Subcutaneous adipose tissue (tissue), 4 donors: ENCODE measurements around the gene ECEL1. TPM values are rescaled to one million over a fixed set of nuclear protein-coding genes. Genes with fewer than 3 reads are reported as not detected.

ENCODE experiments used
- total RNA-seq, 4 donors: library from RNA; depleted of rRNA; stranded (reverse); fragments of >200 nt; gene quantifications; one replicate each; pipeline ENCODE4 v1.1.0, GENCODE V29; 2016
- TF ChIP-seq, protein P1 (sequence below): fragments of 450-650 bp; IDR thresholded peaks from one replicate; pipeline ENCODE4 v1.5.1; 2016; ENCODE audit warnings: low read depth, mild to moderate bottlenecking, control low read depth, antibody characterized with exemption, moderate library complexity

The ECEL1 gene
- total RNA-seq, 4 donors from 2014 or later, result not detected

GRCh38 chr2:232511336-232511890 lies 23.8 kb upstream of the ECEL1 start:
- TF ChIP-seq, protein P1, sequence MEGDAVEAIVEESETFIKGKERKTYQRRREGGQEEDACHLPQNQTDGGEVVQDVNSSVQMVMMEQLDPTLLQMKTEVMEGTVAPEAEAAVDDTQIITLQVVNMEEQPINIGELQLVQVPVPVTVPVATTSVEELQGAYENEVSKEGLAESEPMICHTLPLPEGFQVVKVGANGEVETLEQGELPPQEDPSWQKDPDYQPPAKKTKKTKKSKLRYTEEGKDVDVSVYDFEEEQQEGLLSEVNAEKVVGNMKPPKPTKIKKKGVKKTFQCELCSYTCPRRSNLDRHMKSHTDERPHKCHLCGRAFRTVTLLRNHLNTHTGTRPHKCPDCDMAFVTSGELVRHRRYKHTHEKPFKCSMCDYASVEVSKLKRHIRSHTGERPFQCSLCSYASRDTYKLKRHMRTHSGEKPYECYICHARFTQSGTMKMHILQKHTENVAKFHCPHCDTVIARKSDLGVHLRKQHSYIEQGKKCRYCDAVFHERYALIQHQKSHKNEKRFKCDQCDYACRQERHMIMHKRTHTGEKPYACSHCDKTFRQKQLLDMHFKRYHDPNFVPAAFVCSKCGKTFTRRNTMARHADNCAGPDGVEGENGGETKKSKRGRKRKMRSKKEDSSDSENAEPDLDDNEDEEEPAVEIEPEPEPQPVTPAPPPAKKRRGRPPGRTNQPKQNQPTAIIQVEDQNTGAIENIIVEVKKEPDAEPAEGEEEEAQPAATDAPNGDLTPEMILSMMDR, result no peak

DNA sequence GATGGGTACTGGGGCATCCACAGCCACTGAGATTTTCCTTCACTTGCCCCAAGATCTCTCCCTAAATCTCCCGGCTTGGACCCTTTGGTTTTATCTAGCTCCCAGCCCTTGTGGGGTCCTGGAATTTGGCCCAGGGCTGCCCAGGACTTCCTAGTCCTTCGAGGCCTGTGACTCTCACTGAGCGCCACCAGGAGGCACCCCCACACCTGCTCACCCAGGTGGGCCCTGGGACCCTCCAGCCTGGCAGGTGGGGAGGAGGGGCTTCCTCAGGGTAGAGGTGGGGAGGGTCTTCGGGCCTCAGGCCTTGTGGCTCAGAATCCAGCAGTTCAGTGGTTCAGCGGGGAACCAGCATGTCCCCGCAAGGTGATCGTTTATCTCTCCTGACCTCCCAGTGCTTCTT lies 20.6 kb upstream of the ECEL1 start:
- TF ChIP-seq, protein P1, result no peak

DNA sequence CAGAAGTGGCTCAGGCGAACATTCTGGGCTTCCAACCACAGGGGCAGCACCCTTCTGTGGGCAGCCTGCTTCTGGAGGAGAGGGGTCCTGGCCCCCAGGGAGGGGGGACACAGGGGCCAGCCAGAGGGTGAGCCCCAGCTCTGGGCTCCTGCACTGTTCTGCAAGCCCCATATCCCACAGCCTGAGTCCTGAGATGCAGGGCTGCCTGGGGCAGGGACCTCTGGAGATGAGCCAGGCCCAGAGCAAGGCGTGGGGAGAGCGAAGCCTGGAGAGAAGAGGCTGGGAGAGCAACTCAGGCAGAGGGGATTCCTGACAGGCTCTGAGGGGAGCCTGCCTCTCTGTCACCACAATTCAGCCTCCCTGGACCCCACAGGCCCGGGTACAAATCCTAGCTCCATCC lies 19.1 kb upstream of the ECEL1 start:
- TF ChIP-seq, protein P1, result no peak

DNA sequence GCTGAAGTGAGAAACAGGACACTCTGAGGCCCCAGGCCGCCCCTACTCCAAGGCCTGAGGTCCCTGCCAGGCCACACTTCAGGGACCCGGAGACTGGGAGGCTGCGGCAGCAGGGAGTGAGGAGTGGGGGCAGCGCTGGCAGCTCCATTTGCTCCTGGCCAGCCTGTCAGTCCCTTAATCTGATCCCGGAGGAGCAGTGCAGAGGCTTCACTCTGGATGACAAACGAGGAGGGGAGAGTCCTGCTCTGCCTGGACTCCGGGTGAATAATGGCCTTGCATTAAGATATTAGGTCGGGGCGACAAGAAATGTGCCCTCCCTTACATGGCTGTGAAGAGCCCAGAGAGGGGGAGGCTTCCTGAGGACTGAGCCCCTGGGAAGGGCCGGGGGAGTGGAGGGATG lies 18.2 kb upstream of the ECEL1 start:
- TF ChIP-seq, protein P1, result no peak

DNA sequence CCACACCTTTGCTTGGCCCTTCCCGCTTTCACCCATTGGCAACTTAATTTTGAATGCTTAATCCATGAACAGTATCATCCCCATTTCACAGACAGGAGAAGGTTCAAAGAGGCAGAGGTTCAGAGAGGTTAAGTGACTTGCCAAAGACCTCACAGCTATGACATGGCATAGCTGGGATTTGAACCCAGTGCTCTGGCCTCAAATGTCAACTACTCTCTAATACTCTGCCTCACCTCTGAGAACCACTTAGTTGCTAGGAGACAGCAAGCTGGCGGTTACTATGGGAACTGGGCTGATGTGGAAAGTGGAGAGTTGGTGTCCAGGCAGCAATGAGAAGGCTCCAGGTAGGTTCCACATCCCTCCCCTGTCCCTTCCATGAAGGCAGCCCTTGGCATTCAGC lies 16.8 kb upstream of the ECEL1 start:
- TF ChIP-seq, protein P1, result no peak

- TF ChIP-seq, protein P1, result no peak
Observed at GRCh38 chr2:232503809-232504323, 16.2 kb upstream of the ECEL1 start.

DNA sequence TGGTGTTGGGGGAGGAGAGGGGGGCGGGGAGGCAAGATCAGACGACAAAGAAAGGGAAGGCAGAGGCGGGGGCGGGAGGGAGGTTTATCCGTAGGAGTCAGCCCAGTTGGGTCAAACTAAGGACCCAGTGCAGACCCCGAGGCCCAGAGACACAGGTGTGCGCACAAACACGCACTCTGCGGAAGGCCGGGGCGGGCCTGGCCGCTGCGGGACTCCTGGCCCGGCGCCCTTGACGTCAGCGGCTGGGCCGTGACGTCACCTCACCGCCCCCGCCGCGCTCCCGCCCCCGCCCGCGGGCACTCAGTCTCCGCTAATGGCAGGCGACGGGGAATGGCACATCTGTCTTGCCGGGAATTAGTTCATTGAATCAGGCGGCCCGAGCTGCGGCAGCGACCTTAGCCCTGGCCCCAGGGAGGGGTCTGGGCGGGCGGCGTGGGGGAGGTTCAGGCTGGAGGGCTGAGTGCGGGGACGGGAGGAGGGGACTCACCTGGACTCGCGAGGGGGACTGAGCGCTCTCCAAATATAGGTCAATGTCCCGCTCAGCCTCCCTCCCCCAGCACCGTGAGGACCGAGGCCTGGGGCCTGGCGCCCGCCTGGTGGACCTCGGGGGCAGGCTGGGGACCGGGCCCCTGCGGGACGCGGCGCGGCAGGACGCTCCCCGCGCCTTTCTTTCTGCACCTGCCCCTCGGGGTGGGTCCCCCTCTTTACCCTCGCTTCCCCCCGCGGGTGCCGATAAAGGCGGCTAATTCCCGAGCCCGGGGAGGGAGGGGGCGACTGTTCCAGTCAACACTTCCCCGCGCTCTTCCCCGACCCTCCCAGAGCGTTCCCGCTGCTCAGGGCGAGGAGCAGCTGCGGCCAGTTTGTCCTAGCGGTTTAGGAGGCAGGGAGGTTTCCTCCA lies 15.5 kb upstream of the ECEL1 start:
- TF ChIP-seq, protein P1, result no peak
